Activated CD4-positive, alpha-beta memory T cell treated with anti-CD3 and anti-CD28 coated beads for 36 hours (primary cell): Measurements from ENCODE around the gene ZNF598. TPM values are rescaled to one million over a fixed set of nuclear protein-coding genes. Genes with fewer than 3 reads are reported as not detected.

Experiments used
- CTCF ChIA-PET: fragments of 350-600 bp; sonication (Branson Sonifier 250); formaldehyde crosslinking; loops from one replicate; lab custom pipeline; 2021; ENCODE audit warnings: antibody characterized with exemption, inconsistent platforms; lab: Charles Lee
- POLR2A ChIA-PET: fragments of 350-600 bp; sonication (Branson Sonifier 250); formaldehyde crosslinking; loops from one replicate; lab custom pipeline; 2021; ENCODE audit warnings: antibody characterized with exemption; lab: Charles Lee
- DNase-seq: peaks from one replicate; pipeline ENCODE4 v3.0.0-alpha.2; 2020
- H3K27ac Mint-ChIP-seq: one replicate; pipeline ENCODE4 v1.8.0; 2021; ENCODE audit warnings: mixed read lengths
- H3K27me3 Mint-ChIP-seq: one replicate; pipeline ENCODE4 v1.8.0; 2021; ENCODE audit warnings: mixed read lengths
- H3K36me3 Mint-ChIP-seq: one replicate; pipeline ENCODE4 v1.8.0; 2021; ENCODE audit warnings: mixed read lengths
- H3K4me1 Mint-ChIP-seq: one replicate; pipeline ENCODE4 v1.8.0; 2021; ENCODE audit warnings: low read depth, mixed read lengths
- H3K4me3 Mint-ChIP-seq: one replicate; pipeline ENCODE4 v1.8.0; 2021; ENCODE audit warnings: mild to moderate bottlenecking, mixed read lengths
- H3K9me3 Mint-ChIP-seq: one replicate; pipeline ENCODE4 v1.8.0; 2021; ENCODE audit warnings: mixed read lengths
- intact Hi-C: fragments of 100-400 bp; cut with micrococcal nuclease; formaldehyde crosslinking; loops from one replicate; pipeline ENCODE4 v1.15.1; 2023
- total RNA-seq, 2 experiments: library from RNA; stranded (reverse); gene quantifications; one replicate each; pipeline ENCODE4 v1.2.3, GENCODE V29; 2021

Gene ZNF598
- total RNA-seq, 2 experiments from 2014 or later, result 67.2 to 67.6 TPM

GRCh38 chr16:1975432-1976215 is 34.0 kb downstream of the ZNF598 start:
- POLR2A ChIA-PET, result interaction anchor here (0.8 to 1.8 kb wide), 2 partner anchors 11 kb away, joined by 3 to 9 read pairs; partner anchors contain the start of gene RPS2
- peaks cover 39% of the 10 kb centered on the region for H3K36me3 Mint-ChIP-seq
- no peak for DNase-seq
- intact Hi-C loops, result no loop called here
- no peak overlapping the region for H3K4me3 Mint-ChIP-seq
- peaks cover 20% of the 10 kb centered on the region for H3K4me1 Mint-ChIP-seq
- no peak overlapping the region for H3K27ac Mint-ChIP-seq
- CTCF ChIA-PET, result no interaction called here
- peaks cover 3% of the 10 kb centered on the region for H3K27me3 Mint-ChIP-seq
- H3K9me3 Mint-ChIP-seq, result no peaks in the 10 kb centered on the region

DNA sequence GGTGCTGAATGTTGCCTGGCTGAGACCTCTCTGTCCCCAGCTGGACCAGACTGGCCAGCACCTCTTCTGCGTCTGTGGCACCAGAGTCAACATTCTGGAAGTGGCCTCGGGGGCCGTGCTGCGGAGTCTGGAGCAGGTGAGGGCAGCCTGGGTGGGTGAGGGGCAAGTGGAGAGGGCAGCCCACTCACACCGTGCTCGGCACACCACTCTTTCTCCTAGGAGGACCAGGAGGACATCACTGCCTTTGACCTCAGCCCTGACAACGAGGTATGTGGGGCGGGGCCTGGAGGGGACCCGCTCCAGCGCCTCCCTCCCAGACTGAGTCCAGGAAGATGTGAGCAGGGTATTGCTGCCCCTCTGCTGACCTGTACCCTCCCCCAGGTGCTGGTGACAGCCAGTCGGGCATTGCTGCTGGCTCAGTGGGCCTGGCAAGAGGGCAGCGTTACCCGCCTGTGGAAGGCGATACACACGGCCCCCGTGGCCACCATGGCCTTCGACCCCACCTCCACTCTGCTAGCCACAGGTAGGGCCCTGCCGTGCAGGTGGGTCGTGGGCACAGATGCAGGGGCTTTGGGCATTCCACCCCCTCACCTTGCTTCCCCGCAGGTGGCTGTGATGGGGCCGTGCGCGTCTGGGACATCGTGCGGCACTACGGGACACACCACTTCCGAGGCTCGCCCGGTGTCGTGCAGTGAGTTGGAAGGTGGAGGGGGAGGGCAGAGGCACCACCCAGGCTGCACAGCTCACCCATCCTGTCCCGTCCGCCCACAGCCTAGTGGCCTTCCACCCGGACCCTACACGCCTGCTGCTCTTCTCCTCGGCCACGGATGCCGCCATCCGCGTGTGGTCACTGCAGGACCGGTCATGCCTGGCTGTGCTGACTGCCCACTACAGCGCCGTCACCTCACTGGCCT is 35.2 kb downstream of the ZNF598 start:
- DNase-seq, result no peak
- Mint-ChIP-seq H3K9me3 (no peaks in the 10 kb centered on the region), H3K36me3 (peaks cover 38% of the 10 kb centered on the region), H3K4me1 (peaks cover 20% of the 10 kb centered on the region), H3K27me3 (no peaks in the 10 kb centered on the region), H3K4me3 (no peak overlapping the region), H3K27ac (no peak overlapping the region)
- intact Hi-C loops, result no loop called here
- POLR2A ChIA-PET, result interaction anchor here (0.8 to 1.0 kb wide), 2 partner anchors 9 to 10 kb away, joined by 3 to 4 read pairs; partner anchors contain the start of gene RPS2
- CTCF ChIA-PET, result no interaction called here

DNA sequence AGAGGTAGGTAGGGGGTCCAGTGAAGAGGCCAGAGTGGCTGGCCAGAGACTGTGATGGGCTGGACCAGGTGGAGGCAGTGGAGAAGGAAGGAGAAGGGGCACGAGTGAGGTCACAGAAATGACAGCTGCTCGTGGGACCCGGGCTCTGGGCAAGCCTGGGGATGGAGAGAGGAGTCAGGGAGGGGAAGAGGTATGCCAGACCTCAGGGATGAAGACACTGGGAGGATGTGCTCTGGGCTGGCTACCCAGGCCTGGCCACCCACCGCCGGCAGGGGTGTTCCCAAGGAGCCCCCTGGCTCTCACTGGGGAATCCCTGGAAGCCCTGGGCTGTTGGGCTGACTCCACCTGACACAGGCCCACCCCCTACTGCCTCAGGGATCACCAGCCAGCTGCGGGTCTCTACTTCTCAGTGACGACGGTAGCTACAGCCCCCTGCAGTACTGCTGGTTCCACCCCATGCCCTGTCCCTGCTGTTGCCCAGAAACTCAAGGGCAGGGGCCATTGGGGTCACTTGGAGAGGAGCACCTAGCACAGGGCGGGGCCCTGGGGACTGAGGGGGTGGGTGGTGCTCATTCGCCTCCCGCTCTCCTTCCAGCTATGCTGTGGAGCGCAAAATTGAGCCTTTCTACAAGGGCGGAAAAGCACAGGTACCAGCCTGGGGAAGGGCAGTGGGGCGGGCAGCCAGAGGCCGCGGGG is 36.0 kb downstream of the ZNF598 start:
- Mint-ChIP-seq H3K27ac (no peak overlapping the region), H3K4me3 (peak overlapping the region; percentile 20), H3K36me3 (peaks cover 35% of the 10 kb centered on the region), H3K4me1 (peaks cover 20% of the 10 kb centered on the region), H3K9me3 (no peaks in the 10 kb centered on the region), H3K27me3 (no peaks in the 10 kb centered on the region)
- CTCF ChIA-PET, result no interaction called here
- intact Hi-C loops, result no loop called here
- POLR2A ChIA-PET, result interaction anchor here (1.0 kb wide), 1 partner anchor 8 kb away, joined by 4 read pairs; the partner anchor contains the start of gene RPS2
- DNase-seq, result no peak

DNA sequence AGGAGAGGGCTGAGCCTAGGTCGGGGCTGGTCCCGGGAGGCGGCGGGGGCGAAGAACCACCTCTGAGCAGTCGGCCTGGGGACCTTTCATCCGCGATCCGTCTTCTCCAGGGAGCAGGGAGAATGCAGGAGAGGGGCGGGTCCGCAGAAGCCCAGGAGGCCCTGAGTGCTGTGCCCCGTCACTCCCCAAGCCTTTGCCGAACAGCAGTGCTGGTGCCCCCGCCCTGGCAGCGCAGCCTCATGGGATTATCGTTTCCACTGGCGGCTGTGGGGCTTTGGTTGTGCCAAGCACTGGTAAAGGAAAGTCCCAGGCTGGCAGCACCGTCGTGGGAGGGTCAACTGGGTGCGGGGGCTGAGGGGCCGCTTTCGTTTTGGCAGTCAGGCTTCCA is 37.1 kb downstream of the ZNF598 start:
- intact Hi-C loops, result no loop called here
- Mint-ChIP-seq H3K27me3 (no peaks in the 10 kb centered on the region), H3K4me3 (peak overlapping the region; percentile 100), H3K9me3 (no peaks in the 10 kb centered on the region), H3K36me3 (peaks cover 31% of the 10 kb centered on the region), H3K27ac (no peak overlapping the region), H3K4me1 (peaks cover 20% of the 10 kb centered on the region)
- peak; percentile 35 for DNase-seq
- ChIA-PET POLR2A (interaction anchor here (0.9 to 2.5 kb wide), 8 partner anchors 9 to 190 kb away, joined by 3 to 15 read pairs (median 9); partner anchors contain the start of genes NDUFB10, NOXO1, NUBP2 and SPSB3), CTCF (no interaction called here)

- intact Hi-C loops, result no loop called here
- peak; percentile 98 for DNase-seq
- Mint-ChIP-seq H3K27ac (peak within 1 kb of the TSS; percentile 100), H3K36me3 (peaks cover 30% of the 10 kb centered on the region), H3K4me1 (peaks cover 20% of the 10 kb centered on the region), H3K27me3 (no peaks in the 10 kb centered on the region), H3K9me3 (no peaks in the 10 kb centered on the region), H3K4me3 (peak within 1 kb of the TSS; percentile 100)
- ChIA-PET CTCF (interaction anchor here (0.6 to 1.4 kb wide), 3 partner anchors 32 to 607 kb away, joined by 3 read pairs; no protein-coding TSS in a partner anchor), POLR2A (interaction anchor here (0.9 to 2.5 kb wide), 10 partner anchors 9 to 189 kb away, joined by 3 to 15 read pairs (median 8); partner anchors contain the start of genes MSRB1, NDUFB10, NOXO1 and NTHL1)
Measured at GRCh38 chr16:1971796-1972489, 37.7 kb downstream of the ZNF598 start, which contains the start of gene TBL3. TSS of gene TBL3 (plus strand) at chr16:1972053. CDS start at chr16:1972165, 112 bp downstream.

- Mint-ChIP-seq H3K27me3 (no peaks in the 10 kb centered on the region), H3K9me3 (no peaks in the 10 kb centered on the region)
- intact Hi-C loops, result no loop called here
Measured at GRCh38 chr16:1968146-1968953, 41.3 kb downstream of the ZNF598 start.

GRCh38 chr16:1966460-1966859 is 43.2 kb downstream of the ZNF598 start, which contains the start of gene RNF151:
TSS of gene RNF151 (plus strand) at chr16:1966856. CDS start at chr16:1966882, 26 bp downstream.
- H3K27me3 Mint-ChIP-seq, result no peaks in the 10 kb centered on the region
- peak within 1 kb of the TSS; percentile 96 for H3K27ac Mint-ChIP-seq
- ChIA-PET POLR2A (interaction anchor here (1.1 to 2.3 kb wide), 3 partner anchors 25 to 189 kb away, joined by 3 to 25 read pairs (median 4); partner anchors contain the start of genes NUBP2, SPSB3 and TRAF7), CTCF (interaction anchor here (0.6 to 1.4 kb wide), 2 partner anchors 37 to 81 kb away, joined by 3 to 6 read pairs; no protein-coding TSS in a partner anchor)
- H3K4me3 Mint-ChIP-seq, result peak within 1 kb of the TSS; percentile 92
- H3K9me3 Mint-ChIP-seq, result no peaks in the 10 kb centered on the region
- peaks cover 38% of the 10 kb centered on the region for H3K36me3 Mint-ChIP-seq
- no peak for DNase-seq
- peaks cover 35% of the 10 kb centered on the region for H3K4me1 Mint-ChIP-seq
- intact Hi-C loops, result no loop called here

More at GRCh38 chr16:1968146-1968953, 41.3 kb downstream of the ZNF598 start:
- CTCF ChIA-PET, result interaction anchor here (0.8 kb wide), 1 partner anchor 172 kb away, joined by 3 read pairs; no protein-coding TSS in a partner anchor
- POLR2A ChIA-PET, result no interaction called here
- Mint-ChIP-seq H3K4me1 (peaks cover 29% of the 10 kb centered on the region), H3K36me3 (peaks cover 29% of the 10 kb centered on the region), H3K27ac (no peak overlapping the region), H3K4me3 (no peak overlapping the region)
- DNase-seq, result no peak

DNA sequence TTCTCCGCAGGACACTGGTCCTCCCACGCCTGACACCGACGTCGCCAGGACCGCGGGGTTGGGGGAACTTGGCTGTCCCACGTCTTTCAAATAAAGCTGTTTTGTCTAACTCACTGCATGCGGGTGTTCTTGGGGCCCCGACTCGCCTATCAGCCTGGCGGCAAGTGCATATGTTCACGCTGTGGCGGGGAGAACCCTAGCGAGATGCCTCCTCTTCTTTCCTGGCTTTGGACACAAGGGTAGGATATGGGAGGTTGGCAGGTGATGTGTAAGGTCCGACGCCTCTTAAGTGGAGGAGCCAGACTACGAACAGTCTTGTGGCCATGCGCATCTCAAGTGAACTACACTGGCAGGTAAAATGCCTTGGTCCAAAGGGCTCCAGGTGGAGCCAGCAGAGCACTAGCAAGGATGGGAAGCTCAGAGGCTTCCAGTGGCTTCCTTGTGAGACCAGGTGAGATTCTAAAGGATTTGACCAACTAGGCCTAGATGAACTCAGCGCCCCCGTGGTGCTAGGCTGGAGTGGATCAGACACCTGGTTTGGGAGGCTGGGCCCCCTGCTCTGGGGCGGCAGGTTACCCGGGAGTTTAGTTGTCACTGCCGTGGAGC is 44.1 kb downstream of the ZNF598 start:
- peak; percentile 35 for DNase-seq
- peaks cover 37% of the 10 kb centered on the region for H3K4me1 Mint-ChIP-seq
- intact Hi-C loops, result loop anchor here (2.0 kb wide), 1 partner anchor 27 kb away; no protein-coding TSS in a partner anchor
- H3K27ac Mint-ChIP-seq, result peak overlapping the region; percentile 96
- no peaks in the 10 kb centered on the region for H3K9me3 Mint-ChIP-seq
- ChIA-PET CTCF (interaction anchor here (0.9 to 1.4 kb wide), 2 partner anchors 38 to 183 kb away, joined by 4 to 6 read pairs; partner anchors contain the start of genes NUBP2 and SPSB3), POLR2A (interaction anchor here (0.6 to 3.3 kb wide), 21 partner anchors 8 to 555 kb away, joined by 3 to 25 read pairs (median 5); partner anchors contain the start of genes AMDHD2, EME2, GFER and MAPK8IP3)
- peak overlapping the region; percentile 92 for H3K4me3 Mint-ChIP-seq
- H3K27me3 Mint-ChIP-seq, result no peaks in the 10 kb centered on the region
- peaks cover 46% of the 10 kb centered on the region for H3K36me3 Mint-ChIP-seq
